ENCODE results near the gene OARD1.

DNA sequence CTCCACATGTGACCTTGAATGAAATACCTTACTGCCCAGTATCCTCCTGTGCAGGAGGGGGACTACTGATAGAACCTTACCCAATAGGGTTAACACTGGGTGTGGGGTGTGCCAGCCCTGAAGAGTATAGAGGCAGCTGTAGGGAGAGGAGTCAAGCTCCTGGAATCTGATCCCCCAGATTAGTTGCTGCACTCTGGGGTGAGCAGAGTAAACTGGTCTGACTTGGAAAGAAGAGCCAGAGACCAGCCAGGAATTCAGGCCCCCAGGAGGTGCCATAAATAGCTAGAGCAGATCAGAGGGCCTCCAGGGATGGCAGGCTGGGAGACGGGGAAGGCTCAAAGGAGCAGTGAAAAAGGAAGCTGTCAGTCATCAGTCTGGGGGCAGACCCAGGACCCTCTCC, 22.6 kb downstream of the OARD1 start:
- TF ChIP-seq EZH2 (IDR thresholded peaks at IDR 0.05; ENCODE audit: borderline replicate concordance): no peak
- no peak for TF ChIP-seq CTCF (IDR thresholded peaks at IDR 0.05; ENCODE audit: poor library complexity)
